IMR-90 (cell line): ENCODE data around the gene FAM204A. TPM values are rescaled to one million over a fixed set of nuclear protein-coding genes. Genes with fewer than 3 reads are reported as not detected.

Experiments used
- ATAC-seq: fragments of 200-7000 bp; cut with Tn5 transposase; 2 replicates; pipeline ENCODE4 v1.9.1; 2020; ENCODE audit warnings: low read depth, mild to moderate bottlenecking, moderate library complexity
- BruUV-seq: library from RNA; stranded (reverse); fragments of 400-500 nt; replicated peaks from 2 replicates; lab custom pipeline; 2021; lab: Mats Ljungman, UMichigan
- CTCF ChIA-PET: fragments of 300-600 bp; formaldehyde crosslinking; extraction: SDS; loops from one replicate; lab custom pipeline; 2021; ENCODE audit warnings: antibody characterized with exemption; lab: Yijun Ruan, JAX
- POLR2A ChIA-PET: fragments of 300-600 bp; sonication (Branson Sonifier 250); formaldehyde crosslinking; loops from one replicate; lab custom pipeline; 2022; ENCODE audit warnings: antibody characterized with exemption; ENCODE audit not compliant: unreplicated experiment; lab: Charles Lee
- DNase-seq: peaks from one replicate; pipeline ENCODE4 v3.0.0; 2013
- H2AFZ ChIP-seq: replicated peaks from 2 replicates; pipeline ENCODE3; 2013; ENCODE audit warnings: low read length, mild to moderate bottlenecking; ENCODE audit not compliant: poor library complexity
- H2AK5ac ChIP-seq: 2 replicates; pipeline ENCODE4 v1.6.1; 2013; ENCODE audit warnings: low read depth, low read length, inconsistent platforms
- H2AK9ac ChIP-seq: replicated peaks from 2 replicates; pipeline ENCODE3; 2013; ENCODE audit warnings: mild to moderate bottlenecking, low read depth, low read length, moderate library complexity; ENCODE audit not compliant: poor library complexity
- H2BK120ac ChIP-seq: 2 replicates; pipeline ENCODE4 v1.6.1; 2013; ENCODE audit warnings: low read depth, low read length, inconsistent platforms
- H2BK15ac ChIP-seq: 3 replicates; pipeline ENCODE4 v1.6.1; 2013; ENCODE audit warnings: low read depth, low read length, inconsistent platforms
- H2BK20ac ChIP-seq: 2 replicates; pipeline ENCODE4 v1.6.1; 2013; ENCODE audit warnings: low read depth, mild to moderate bottlenecking, inconsistent platforms, low read length, moderate library complexity
- H2BK5ac ChIP-seq: 2 replicates; pipeline ENCODE4 v1.6.1; 2013; ENCODE audit warnings: mild to moderate bottlenecking, low read depth, low read length, inconsistent platforms; ENCODE audit not compliant: poor library complexity, severe bottlenecking
- H3K14ac ChIP-seq: replicated peaks from 2 replicates; pipeline ENCODE4 v1.6.1; 2013; ENCODE audit warnings: low read depth, low read length, inconsistent platforms
- H3K18ac ChIP-seq: 2 replicates; pipeline ENCODE4 v1.6.1; 2013; ENCODE audit warnings: low read depth, low read length, control low read depth
- H3K23ac ChIP-seq: 2 replicates; pipeline ENCODE4 v1.6.1; 2013; ENCODE audit warnings: low read depth, low read length, inconsistent platforms
- H3K27ac ChIP-seq: 2 replicates; pipeline ENCODE4 v1.5.1; 2013; ENCODE audit warnings: mild to moderate bottlenecking, control low read depth, low read length; ENCODE audit not compliant: insufficient read depth
- H3K27me3 ChIP-seq: 2 replicates; pipeline ENCODE4 v1.6.1; 2013; ENCODE audit warnings: low read length; ENCODE audit not compliant: control insufficient read depth, insufficient read depth
- H3K36me3 ChIP-seq: 2 replicates; pipeline ENCODE4 v1.6.1; 2013; ENCODE audit warnings: low read length, mixed read lengths; ENCODE audit not compliant: control insufficient read depth, insufficient read depth
- H3K4ac ChIP-seq: 2 replicates; pipeline ENCODE4 v1.6.1; 2013; ENCODE audit warnings: low read depth, low read length, inconsistent platforms
- H3K4me1 ChIP-seq: 2 replicates; pipeline ENCODE4 v1.6.1; 2013; ENCODE audit warnings: low read length, mixed read lengths; ENCODE audit not compliant: control insufficient read depth, insufficient read depth
- H3K4me2 ChIP-seq: 2 replicates; pipeline ENCODE4 v1.6.1; 2013; ENCODE audit warnings: low read depth, mild to moderate bottlenecking, control low read depth, low read length, moderate library complexity
- H3K4me3 ChIP-seq: 2 replicates; pipeline ENCODE4 v1.5.1; 2013; ENCODE audit warnings: low read depth, mild to moderate bottlenecking, control low read depth, low read length, moderate library complexity; ENCODE audit not compliant: insufficient read depth
- H3K56ac ChIP-seq: 2 replicates; pipeline ENCODE4 v1.6.1; 2013; ENCODE audit warnings: low read length, inconsistent platforms; ENCODE audit not compliant: insufficient read depth; ENCODE audit errors: extremely low read depth
- H3K79me1 ChIP-seq, 2 experiments: 2 replicates each; pipeline ENCODE4 v1.6.1; 2013; ENCODE audit warnings: low read length in 2 of 2, inconsistent platforms in 1 of 2, low read depth in 1 of 2
- H3K9ac ChIP-seq: 2 replicates; pipeline ENCODE4 v1.6.1; 2013; ENCODE audit warnings: low read depth, low read length, control low read depth
- H3K9me1 ChIP-seq: 2 replicates; pipeline ENCODE4 v1.6.1; 2013; ENCODE audit warnings: low read length, inconsistent platforms; ENCODE audit not compliant: insufficient read depth
- H3K9me3 ChIP-seq: 2 replicates; pipeline ENCODE4 v1.6.1; 2013; ENCODE audit warnings: low read length; ENCODE audit not compliant: control insufficient read depth, insufficient read depth
- H4K20me1 ChIP-seq: 2 replicates; pipeline ENCODE4 v1.6.1; 2013; ENCODE audit warnings: low read length, inconsistent platforms; ENCODE audit not compliant: insufficient read depth
- H4K5ac ChIP-seq: 2 replicates; pipeline ENCODE4 v1.6.1; 2013; ENCODE audit warnings: mild to moderate bottlenecking, low read depth, low read length, control low read depth
- H4K8ac ChIP-seq, 2 experiments: 2 replicates each; pipeline ENCODE4 v1.6.1; 2013; ENCODE audit warnings: low read depth in 2 of 2, low read length in 2 of 2, control low read depth in 1 of 2, inconsistent platforms in 1 of 2
- H4K91ac ChIP-seq: 2 replicates; pipeline ENCODE4 v1.6.1; 2013; ENCODE audit warnings: low read depth, low read length, inconsistent platforms; ENCODE audit not compliant: insufficient read depth
- CHD1 ChIP-seq: IDR thresholded peaks from 2 replicates; pipeline ENCODE4 v1.6.1; 2012; ENCODE audit warnings: low read depth, low read length, improper control_type of control experiment
- dilution Hi-C: fragments of 300-500 bp; cut with HindIII; formaldehyde crosslinking; loops from one replicate; pipeline ENCODE4 v1.14.3; 2018; ENCODE audit warnings: low sequenced_read_pairs; ENCODE audit not compliant: unreplicated experiment
- in situ Hi-C: fragments of 300-500 bp; cut with MboI; formaldehyde crosslinking; loops from 3 replicates; pipeline ENCODE4 v1.14.3; 2019; ENCODE audit warnings: low sequenced_read_pairs, inconsistent platforms, mixed read lengths
- intact Hi-C: fragments of 100-400 bp; cut with micrococcal nuclease; formaldehyde crosslinking; loops from 2 replicates; pipeline ENCODE4 v1.10.0; 2022
- polyA plus RNA-seq, 3 experiments: library from polyadenylated mRNA; depleted of rRNA; stranded (reverse); fragments of >200 nt; gene quantifications; 2 replicates each; pipeline ENCODE4 v1.2.3, GENCODE V29; 2012; ENCODE audit warnings: low replicate concordance in 1 of 3
- total RNA-seq: library from RNA; depleted of rRNA; stranded (reverse); fragments of >200 nt; gene quantifications from 2 replicates; pipeline ENCODE4 v1.2.3, GENCODE V29; 2012

FAM204A gene
- total and polyA plus RNA-seq, 2 of the 4 experiments (the other 2 are of a cell fraction) = 23.6 to 54.3 TPM

GRCh38 chr10:118374404-118374803 is 32.3 kb upstream of the FAM204A start:
- in situ Hi-C loops (no loop called here), intact Hi-C loops (no loop called here), dilution Hi-C loops (no loop called here)
- Histone ChIP-seq H3K9ac (no peak overlapping the region), H3K18ac (no peak overlapping the region), H4K5ac (no peak overlapping the region), H2AFZ (no peak overlapping the region), H4K8ac (no peak overlapping the region), H3K4me3 (no peak overlapping the region), H2BK120ac (no peak overlapping the region), H2BK15ac (no peak overlapping the region), H3K4ac (no peak overlapping the region), H3K9me3 (no peaks in the 10 kb centered on the region), H3K23ac (no peak overlapping the region), H4K91ac (no peak overlapping the region), H2AK5ac (no peak overlapping the region), H3K9me1 (no peaks in the 10 kb centered on the region), H2BK20ac (no peak overlapping the region), H3K79me1 (no peaks in the 10 kb centered on the region), H3K36me3 (no peaks in the 10 kb centered on the region), H2BK5ac (no peak overlapping the region), H3K4me2 (peak overlapping the region; percentile 10; the same call in 1 of the 2 replicates), H3K14ac (no peak overlapping the region), H3K56ac (no peak overlapping the region), H2AK9ac (no peak overlapping the region), H4K20me1 (no peaks in the 10 kb centered on the region), H3K4me1 (no peaks in the 10 kb centered on the region), H3K27me3 (no peaks in the 10 kb centered on the region; the same call in 1 of the 2 replicates), H3K27ac (no peak overlapping the region)
- ChIA-PET POLR2A (no interaction called here), CTCF (interaction anchor here (0.6 to 1.2 kb wide), 2 partner anchors 8 to 268 kb away, joined by 3 to 4 read pairs; no protein-coding TSS in a partner anchor)
- no peak for DNase-seq
- no TSS peak for BruUV-seq
- no peak for TF ChIP-seq CHD1
- no peak; the same call in 1 of the 2 replicates for ATAC-seq
